GM19328 (cell line): ENCODE results near the gene SLC35B1.

Source experiments
- ATAC-seq: cut with Tn5 transposase; IDR thresholded peaks from one replicate; pipeline ENCODE4 v1.9.1; 2021; ENCODE audit warnings: mild to moderate bottlenecking, moderate library complexity; ENCODE audit not compliant: unreplicated experiment

The SLC35B1 gene

GRCh38 chr17:49700960-49701359 lies 6.8 kb downstream of the SLC35B1 start:
- no peak for ATAC-seq

GRCh38 chr17:49699966-49700575 lies 7.7 kb downstream of the SLC35B1 start:
- ATAC-seq: no peak

GRCh38 chr17:49698005-49698404 lies 9.8 kb downstream of the SLC35B1 start:
- no peak for ATAC-seq

- no peak for ATAC-seq
These were observed 11.5 kb downstream of the SLC35B1 start for GRCh38 chr17:49696233-49696761.

GRCh38 chr17:49695698-49696232 lies 12.0 kb downstream of the SLC35B1 start:
- no peak for ATAC-seq

GRCh38 chr17:49694847-49695697 lies 12.7 kb downstream of the SLC35B1 start:
- no peak for ATAC-seq

GRCh38 chr17:49692751-49693150 lies 15.0 kb downstream of the SLC35B1 start:
- ATAC-seq: no peak

- ATAC-seq: no peak
These were observed 16.0 kb downstream of the SLC35B1 start for GRCh38 chr17:49691677-49692191.

GRCh38 chr17:49691086-49691676 lies 16.6 kb downstream of the SLC35B1 start:
- ATAC-seq: no peak

- no peak for ATAC-seq
These were observed 17.5 kb downstream of the SLC35B1 start for GRCh38 chr17:49690256-49690655.

- ATAC-seq: no peak
These were observed 18.9 kb downstream of the SLC35B1 start for GRCh38 chr17:49688848-49689247.

- no peak for ATAC-seq
These were observed 19.8 kb downstream of the SLC35B1 start for GRCh38 chr17:49687878-49688491.

- ATAC-seq: no peak
These were observed 26.4 kb downstream of the SLC35B1 start for GRCh38 chr17:49681106-49681979.

- ATAC-seq: no peak
These were observed 27.4 kb downstream of the SLC35B1 start for GRCh38 chr17:49680314-49680713.

GRCh38 chr17:49677933-49678847 lies 29.6 kb downstream of the SLC35B1 start, which contains the start of gene SPOP:
TSS of gene SPOP (minus strand) at chr17:49678097. CDS start at chr17:49622810, 55,287 bp downstream.
- ATAC-seq: peak; percentile 78

- peak; percentile 44 for ATAC-seq
These were observed 30.4 kb downstream of the SLC35B1 start for GRCh38 chr17:49677134-49677932.

GRCh38 chr17:49676276-49676868 lies 31.4 kb downstream of the SLC35B1 start:
- ATAC-seq: peak; percentile 44
